Ishikawa (cell line): ENCODE measurements around the gene SMYD3.

Experiments
- CEBPB ChIP-seq: IDR thresholded peaks from 2 replicates; pipeline ENCODE4 v1.6.1; 2012
- CREB1 ChIP-seq: IDR thresholded peaks from 2 replicates; pipeline ENCODE4 v1.6.1; 2012; ENCODE audit warnings: low read depth
- EGR1 ChIP-seq: IDR thresholded peaks from 2 replicates; pipeline ENCODE4 v1.6.1; 2012
- EP300 ChIP-seq: IDR thresholded peaks from 2 replicates; pipeline ENCODE4 v1.6.1; 2012; ENCODE audit warnings: borderline replicate concordance
- FOXM1 ChIP-seq: IDR thresholded peaks from 2 replicates; pipeline ENCODE4 v1.6.1; 2012; ENCODE audit warnings: low read depth, borderline replicate concordance
- NFIC ChIP-seq: IDR thresholded peaks from 2 replicates; pipeline ENCODE4 v1.6.1; 2012
- RAD21 ChIP-seq: IDR thresholded peaks from 2 replicates; pipeline ENCODE4 v1.6.1; 2012; ENCODE audit warnings: low read depth
- TAF1 ChIP-seq: IDR thresholded peaks from 2 replicates; pipeline ENCODE4 v1.6.1; 2012; ENCODE audit warnings: low read depth, mild to moderate bottlenecking
- TCF12 ChIP-seq: IDR thresholded peaks from 2 replicates; pipeline ENCODE4 v1.6.1; 2012; ENCODE audit warnings: low read depth
- TEAD4 ChIP-seq: IDR thresholded peaks from 2 replicates; pipeline ENCODE4 v1.6.1; 2012
- YY1 ChIP-seq: IDR thresholded peaks from 2 replicates; pipeline ENCODE4 v1.6.1; 2012; ENCODE audit warnings: low read depth
- ZBTB7A ChIP-seq: IDR thresholded peaks from 2 replicates; pipeline ENCODE4 v1.6.1; 2012; ENCODE audit warnings: low read depth
- TF ChIP-seq, protein P1 (sequence below): IDR thresholded peaks from 2 replicates; pipeline ENCODE4 v1.6.1; 2012; ENCODE audit warnings: low read depth, mild to moderate bottlenecking
- TF ChIP-seq, protein P2 (sequence below): IDR thresholded peaks from 2 replicates; pipeline ENCODE4 v1.6.1; 2012
- TF ChIP-seq, protein P3 (sequence below): IDR thresholded peaks from 2 replicates; pipeline ENCODE4 v1.6.1; 2012

SMYD3 gene

DNA sequence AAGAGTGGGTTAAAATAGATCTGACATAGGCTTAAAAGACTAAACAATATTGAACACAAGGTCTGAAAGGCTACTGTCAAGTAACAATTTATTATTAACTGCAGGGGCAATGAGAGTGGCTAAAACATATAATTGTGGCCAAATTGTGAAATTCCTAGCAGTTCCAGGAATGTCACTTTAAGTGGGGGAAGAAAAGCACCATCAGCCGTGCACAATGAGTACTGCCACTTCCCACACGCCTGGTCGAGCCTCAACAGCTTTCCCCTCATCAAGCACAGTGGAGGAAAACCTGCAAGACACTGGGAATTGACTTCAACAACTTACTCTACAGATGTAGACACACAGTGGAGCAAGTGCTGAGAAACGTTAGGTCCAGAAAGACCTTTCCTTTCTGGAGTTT is 42.6 kb upstream of the SMYD3 start:
- TF ChIP-seq NFIC, result no peak
- no peak for TF ChIP-seq TEAD4
- TF ChIP-seq, protein P1, sequence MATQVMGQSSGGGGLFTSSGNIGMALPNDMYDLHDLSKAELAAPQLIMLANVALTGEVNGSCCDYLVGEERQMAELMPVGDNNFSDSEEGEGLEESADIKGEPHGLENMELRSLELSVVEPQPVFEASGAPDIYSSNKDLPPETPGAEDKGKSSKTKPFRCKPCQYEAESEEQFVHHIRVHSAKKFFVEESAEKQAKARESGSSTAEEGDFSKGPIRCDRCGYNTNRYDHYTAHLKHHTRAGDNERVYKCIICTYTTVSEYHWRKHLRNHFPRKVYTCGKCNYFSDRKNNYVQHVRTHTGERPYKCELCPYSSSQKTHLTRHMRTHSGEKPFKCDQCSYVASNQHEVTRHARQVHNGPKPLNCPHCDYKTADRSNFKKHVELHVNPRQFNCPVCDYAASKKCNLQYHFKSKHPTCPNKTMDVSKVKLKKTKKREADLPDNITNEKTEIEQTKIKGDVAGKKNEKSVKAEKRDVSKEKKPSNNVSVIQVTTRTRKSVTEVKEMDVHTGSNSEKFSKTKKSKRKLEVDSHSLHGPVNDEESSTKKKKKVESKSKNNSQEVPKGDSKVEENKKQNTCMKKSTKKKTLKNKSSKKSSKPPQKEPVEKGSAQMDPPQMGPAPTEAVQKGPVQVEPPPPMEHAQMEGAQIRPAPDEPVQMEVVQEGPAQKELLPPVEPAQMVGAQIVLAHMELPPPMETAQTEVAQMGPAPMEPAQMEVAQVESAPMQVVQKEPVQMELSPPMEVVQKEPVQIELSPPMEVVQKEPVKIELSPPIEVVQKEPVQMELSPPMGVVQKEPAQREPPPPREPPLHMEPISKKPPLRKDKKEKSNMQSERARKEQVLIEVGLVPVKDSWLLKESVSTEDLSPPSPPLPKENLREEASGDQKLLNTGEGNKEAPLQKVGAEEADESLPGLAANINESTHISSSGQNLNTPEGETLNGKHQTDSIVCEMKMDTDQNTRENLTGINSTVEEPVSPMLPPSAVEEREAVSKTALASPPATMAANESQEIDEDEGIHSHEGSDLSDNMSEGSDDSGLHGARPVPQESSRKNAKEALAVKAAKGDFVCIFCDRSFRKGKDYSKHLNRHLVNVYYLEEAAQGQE, result no peak
- no peak for TF ChIP-seq EGR1

DNA sequence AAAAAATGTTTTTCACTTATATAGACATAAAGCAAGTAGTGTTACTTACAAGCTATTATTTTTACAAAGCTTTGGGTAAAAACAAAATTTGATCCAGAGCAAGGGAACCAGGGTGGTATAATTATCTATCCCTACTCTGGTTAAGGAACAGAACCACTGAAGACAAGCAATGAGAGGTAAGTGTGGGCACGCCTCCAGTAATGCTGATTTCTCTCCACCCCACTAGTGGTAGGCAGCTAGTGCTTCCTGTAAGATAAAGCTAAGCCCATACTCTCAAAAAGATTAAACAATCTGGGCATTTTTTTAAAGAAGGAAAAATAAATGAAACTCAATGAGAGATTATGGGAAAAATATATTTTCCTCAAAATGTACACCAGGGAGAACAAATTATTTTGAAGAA is 36.9 kb upstream of the SMYD3 start:
- TF ChIP-seq CREB1, result no peak
- TF ChIP-seq NFIC, result no peak
- TF ChIP-seq TAF1, result no peak
- TF ChIP-seq EGR1, result no peak
- no peak for TF ChIP-seq YY1
- TF ChIP-seq CEBPB, result no peak
- TF ChIP-seq ZBTB7A, result no peak
- TF ChIP-seq, protein P2, sequence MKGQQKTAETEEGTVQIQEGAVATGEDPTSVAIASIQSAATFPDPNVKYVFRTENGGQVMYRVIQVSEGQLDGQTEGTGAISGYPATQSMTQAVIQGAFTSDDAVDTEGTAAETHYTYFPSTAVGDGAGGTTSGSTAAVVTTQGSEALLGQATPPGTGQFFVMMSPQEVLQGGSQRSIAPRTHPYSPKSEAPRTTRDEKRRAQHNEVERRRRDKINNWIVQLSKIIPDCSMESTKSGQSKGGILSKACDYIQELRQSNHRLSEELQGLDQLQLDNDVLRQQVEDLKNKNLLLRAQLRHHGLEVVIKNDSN, result no peak
- TF ChIP-seq, protein P1, result no peak
- no peak for TF ChIP-seq TEAD4
- TF ChIP-seq, protein P3, sequence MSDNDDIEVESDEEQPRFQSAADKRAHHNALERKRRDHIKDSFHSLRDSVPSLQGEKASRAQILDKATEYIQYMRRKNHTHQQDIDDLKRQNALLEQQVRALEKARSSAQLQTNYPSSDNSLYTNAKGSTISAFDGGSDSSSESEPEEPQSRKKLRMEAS, result no peak
- no peak for TF ChIP-seq RAD21
- no peak for TF ChIP-seq FOXM1
- no peak for TF ChIP-seq EP300
- TF ChIP-seq TCF12, result no peak

DNA sequence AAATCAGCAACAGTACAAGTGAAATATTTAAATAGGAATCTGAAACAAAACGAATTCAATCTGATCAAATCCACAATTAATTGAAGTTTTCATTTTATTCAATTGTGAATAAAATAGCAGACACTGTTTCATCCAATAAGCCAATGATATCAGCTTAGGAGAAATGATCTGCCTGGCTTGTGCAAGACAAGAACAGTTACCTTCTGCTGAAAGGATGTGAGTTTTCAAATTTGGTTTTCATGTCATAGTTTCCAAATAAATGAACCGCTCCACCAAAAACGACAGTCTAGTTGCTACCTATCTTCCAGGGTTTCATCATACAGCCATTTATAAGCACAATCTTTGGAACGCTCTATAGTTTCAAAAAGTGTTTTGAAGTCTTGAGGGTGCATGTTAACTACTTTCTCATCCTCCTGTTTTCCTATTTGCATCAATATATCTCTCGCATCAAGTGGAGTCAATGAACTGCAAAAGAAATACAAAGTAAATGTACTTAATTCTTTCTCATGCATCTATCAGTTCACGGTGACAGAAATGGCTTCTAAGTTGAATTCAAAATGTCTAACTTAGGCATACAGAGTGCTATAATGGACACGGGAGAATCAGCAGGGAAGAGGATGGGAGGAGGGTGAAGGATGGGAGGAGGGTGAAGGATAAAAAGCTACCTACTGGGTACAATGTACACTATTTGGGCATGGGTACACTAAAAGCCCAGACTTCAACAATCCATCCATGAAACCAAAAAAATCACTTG is 33.8 kb upstream of the SMYD3 start:
- TF ChIP-seq FOXM1 (no peak), EP300 (no peak)

DNA sequence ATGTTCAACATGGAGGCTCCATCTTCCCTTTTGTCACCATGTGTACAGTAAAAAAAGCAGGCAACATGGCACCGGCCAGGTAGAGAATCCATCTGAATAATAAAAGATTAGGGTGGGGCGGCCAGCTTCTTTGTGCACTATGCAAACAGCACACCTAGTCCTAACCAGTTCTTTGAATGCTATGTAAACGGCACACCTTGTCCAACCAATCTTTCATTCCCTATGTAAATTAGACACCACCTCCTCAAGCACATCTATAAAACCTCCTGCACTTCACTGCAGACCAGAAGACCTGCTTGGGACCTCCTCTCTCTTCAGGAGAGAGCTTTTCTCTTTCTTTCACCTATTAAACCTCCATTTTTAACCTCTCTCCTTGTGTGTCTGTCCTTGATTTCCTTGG is 30.8 kb upstream of the SMYD3 start:
- no peak for TF ChIP-seq CEBPB
- TF ChIP-seq EGR1, result no peak
- TF ChIP-seq YY1, result no peak
- TF ChIP-seq, protein P2, result no peak
- no peak for TF ChIP-seq ZBTB7A
- TF ChIP-seq, protein P1, result no peak
- TF ChIP-seq TAF1, result no peak
- no peak for TF ChIP-seq CREB1
- no peak for TF ChIP-seq RAD21

DNA sequence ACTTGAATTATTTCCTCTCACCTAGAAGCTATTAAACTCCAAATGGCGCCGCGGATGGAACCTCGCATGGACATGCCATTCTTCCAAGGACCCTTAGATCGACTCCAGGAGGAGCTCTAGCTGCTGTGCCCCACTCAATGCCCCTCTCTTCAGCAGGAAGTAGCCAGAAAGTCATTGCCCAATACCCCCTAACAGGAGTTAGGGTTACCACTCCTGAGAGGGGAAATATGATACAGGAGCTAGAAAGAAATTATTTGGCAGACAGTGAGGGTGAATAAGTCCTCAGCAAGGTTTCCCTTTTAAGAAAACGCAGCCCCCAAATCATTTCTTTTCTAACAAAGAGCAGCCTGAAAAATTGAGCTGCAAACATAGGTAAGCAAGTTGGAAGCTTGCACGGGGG is 30.4 kb upstream of the SMYD3 start:
- TF ChIP-seq TEAD4, result no peak
- no peak for TF ChIP-seq CEBPB
- TF ChIP-seq ZBTB7A, result no peak
- TF ChIP-seq, protein P3, result no peak
- TF ChIP-seq YY1, result no peak
- no peak for TF ChIP-seq TCF12
- TF ChIP-seq EGR1, result no peak
- no peak for TF ChIP-seq CREB1
- TF ChIP-seq, protein P1, result no peak
- TF ChIP-seq FOXM1, result no peak
- no peak for TF ChIP-seq RAD21
- TF ChIP-seq, protein P2, result no peak
- TF ChIP-seq TAF1, result no peak
- TF ChIP-seq NFIC, result no peak
- TF ChIP-seq EP300, result no peak
